Muscle of back (tissue), 11 donors: ENCODE data around the gene RNF220. TPM values are rescaled to one million over a fixed set of nuclear protein-coding genes. Genes with fewer than 3 reads are reported as not detected.

Source experiments
- DNase-seq, 3 donors: peaks; one replicate each; pipeline versions ENCODE4 v3.0.0 to v3.0.0-alpha.2; 2013
- polyA plus RNA-seq, 10 donors: library from polyadenylated mRNA; unstranded; fragments of 120-200 nt; gene quantifications; one replicate each; pipeline ENCODE4 v1.2.1, GENCODE V29; 2013; ENCODE audit not compliant: insufficient read length in 10 of 10

RNF220 gene
- polyA plus RNA-seq, 10 donors, result 42.6 to 70.8 (median 54.1) TPM

- DNase-seq, result no peak
These were observed 179.1 kb downstream of the RNF220 start for GRCh38 chr1:44584167-44584566.

GRCh38 chr1:44585315-44585920 lies 180.4 kb downstream of the RNF220 start:
- no peak for DNase-seq

DNA sequence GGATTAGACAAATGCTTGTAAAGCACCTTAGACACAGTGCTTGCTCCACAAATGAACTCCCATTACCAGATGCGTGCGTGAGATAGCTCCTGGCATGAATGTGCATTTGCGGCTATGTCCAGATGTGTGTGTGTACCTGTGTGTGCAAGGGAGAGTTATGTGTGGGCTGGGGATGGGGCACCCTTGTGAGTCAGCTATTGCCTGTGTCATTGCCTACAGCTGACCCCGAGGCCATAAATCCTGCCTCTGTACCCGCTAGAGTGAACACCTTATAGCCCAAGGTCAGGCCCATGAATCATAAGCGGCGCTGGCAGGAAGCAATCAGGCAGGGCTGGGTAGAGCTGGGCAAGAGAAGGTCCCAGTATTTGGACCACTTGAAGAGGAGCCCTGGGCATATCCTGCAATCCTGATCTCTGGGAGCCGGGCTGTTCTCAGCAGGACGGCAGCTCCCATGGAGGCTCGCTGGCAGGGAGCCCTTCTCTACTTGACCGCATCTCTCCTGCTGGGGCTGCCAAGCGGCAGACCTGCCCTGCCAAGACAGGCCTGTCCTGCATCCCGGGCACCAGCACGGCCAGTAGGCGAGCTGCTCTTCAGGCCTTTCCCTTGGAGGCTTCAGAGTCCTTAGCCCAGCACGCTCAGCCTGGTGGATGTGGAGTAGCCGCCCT lies 182.9 kb downstream of the RNF220 start:
- no peak for DNase-seq

DNA sequence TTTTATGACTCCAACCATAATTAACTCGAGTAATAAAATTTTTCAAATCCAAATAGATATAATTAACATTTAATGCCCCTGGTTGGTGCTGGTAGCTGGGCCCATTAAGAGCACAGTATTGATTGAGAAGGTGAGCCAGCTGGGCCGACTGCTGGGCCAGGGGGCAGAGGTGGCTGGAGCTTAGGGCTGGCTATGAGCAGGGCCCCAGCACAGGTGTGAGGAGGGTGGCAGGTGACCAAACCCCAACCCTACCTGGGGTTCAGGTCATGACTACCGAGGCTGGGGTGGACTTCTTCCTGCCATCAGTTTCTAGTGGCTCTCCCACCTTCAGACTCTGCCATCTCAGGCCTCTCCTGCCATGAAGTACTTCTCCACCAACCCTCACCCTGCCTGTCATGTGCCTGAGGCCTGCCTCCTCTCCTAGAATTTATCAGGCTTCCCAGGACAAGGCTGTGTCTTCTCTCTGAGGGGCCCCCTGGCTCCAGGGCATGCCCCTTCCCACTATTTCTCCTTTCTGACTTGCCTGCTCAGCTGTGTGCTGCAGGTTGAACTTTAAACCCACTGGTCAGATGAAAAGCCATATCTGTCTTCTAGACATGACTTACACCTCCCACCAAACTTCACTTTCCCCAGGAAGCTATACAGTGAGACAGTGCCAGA lies 183.6 kb downstream of the RNF220 start:
- DNase-seq, result no peak

GRCh38 chr1:44590475-44590874 lies 185.4 kb downstream of the RNF220 start:
- DNase-seq, result no peak

GRCh38 chr1:44591381-44591780 lies 186.3 kb downstream of the RNF220 start:
- no peak for DNase-seq

DNA sequence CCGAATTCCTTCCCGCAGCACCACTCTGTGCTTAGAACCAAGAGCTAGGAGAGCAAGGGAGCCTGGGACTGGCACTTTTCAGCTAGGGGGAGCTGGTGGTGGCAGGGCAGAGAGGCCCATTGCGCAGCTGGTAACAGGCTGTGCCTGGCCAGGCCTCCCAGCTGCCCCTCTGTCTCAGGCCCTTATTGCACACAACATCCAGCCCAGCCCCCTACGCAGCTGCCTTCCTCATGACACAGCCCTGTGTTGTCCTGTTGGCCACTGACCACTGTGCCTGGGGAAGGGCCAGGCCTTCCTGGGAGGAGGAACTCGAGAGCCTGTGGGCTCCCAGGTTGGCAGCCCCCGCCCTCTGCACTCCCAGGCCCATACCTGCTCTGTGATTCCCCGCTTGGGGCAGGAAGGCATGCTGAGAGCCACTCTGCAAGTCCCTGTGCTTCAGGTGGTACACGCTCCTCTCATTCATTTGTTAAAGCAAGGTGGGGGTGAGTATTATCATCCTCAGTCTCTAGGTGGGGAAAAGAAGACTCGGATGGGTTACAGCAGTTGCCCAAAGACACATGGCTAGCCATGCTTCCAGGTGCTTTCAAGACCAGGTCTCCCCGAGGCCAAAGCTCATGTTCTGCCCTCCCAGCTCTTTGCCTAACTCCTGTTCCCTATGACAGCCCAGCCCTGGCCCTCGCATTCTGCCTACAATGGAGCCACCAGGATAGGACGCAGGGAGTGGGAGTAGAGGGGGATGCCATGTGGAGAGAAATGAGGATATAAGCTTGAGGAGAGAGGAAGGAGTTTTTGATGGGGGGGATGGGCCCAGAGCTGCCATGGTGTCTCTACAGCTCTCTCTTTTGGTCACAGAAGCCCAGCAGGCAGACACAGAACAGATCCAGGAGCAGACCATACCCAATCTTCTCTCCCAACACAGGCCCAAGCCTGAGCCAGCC lies 187.4 kb downstream of the RNF220 start:
- no peak for DNase-seq

- DNase-seq, result no peak
These were observed 189.3 kb downstream of the RNF220 start for GRCh38 chr1:44594353-44594752.

- peak; percentile 38 to 75 (median 69) for DNase-seq
These were observed 190.0 kb downstream of the RNF220 start for GRCh38 chr1:44594871-44595735.

- no peak for DNase-seq
These were observed 191.5 kb downstream of the RNF220 start for GRCh38 chr1:44596511-44596910.

GRCh38 chr1:44598167-44598566 lies 193.1 kb downstream of the RNF220 start:
- DNase-seq, result no peak

DNA sequence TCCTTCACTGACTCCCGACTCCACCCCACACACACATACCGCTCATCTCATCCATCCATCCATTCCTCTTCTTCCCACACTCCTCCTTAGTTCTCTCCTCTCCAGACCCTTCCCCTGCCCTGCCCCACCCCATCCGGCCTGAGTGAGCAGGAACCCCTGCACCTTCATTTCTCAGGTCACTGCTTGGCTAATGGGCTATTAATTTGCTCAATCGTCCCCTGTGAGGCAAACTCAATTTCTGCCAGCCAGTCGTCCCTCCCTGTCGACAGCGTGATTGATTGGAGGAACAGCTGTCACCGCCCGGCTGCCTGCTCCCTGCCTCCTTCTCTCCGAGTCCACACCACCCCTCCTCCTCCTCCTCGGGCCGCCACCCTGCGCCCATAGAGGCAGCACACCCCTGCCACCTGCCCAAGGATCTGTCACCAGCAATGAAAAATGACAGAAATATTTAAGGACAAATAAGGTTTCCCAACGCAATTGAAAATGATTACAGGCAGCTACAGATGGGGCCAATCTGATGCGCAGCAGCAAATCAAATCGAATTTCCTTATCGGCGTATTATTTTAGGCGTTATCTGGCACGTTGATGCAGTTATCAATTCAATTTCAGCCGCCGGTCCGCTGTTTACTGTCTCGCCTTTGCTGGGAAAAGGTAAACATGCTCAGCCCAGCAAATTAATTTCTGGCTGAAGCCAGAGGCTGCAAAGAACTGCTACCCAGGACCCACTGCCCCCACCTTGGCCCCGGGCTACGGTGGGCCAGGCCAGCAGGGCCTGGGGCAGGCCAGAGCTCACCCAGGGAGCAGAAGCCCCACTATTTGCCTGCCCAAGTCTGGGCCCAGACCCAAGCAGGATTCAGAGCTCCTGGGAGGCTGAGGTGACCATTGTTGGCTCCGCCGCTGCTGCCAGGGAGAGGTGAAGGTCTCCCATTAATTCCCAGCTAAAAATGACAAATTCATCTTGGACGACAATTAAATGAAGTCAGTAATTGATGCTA lies 197.9 kb downstream of the RNF220 start:
- peak; percentile 30 to 42 (median 40) for DNase-seq

GRCh38 chr1:44603718-44604117 lies 198.7 kb downstream of the RNF220 start:
- no peak for DNase-seq

GRCh38 chr1:44604157-44604955 lies 199.3 kb downstream of the RNF220 start:
- DNase-seq, result no peak

DNA sequence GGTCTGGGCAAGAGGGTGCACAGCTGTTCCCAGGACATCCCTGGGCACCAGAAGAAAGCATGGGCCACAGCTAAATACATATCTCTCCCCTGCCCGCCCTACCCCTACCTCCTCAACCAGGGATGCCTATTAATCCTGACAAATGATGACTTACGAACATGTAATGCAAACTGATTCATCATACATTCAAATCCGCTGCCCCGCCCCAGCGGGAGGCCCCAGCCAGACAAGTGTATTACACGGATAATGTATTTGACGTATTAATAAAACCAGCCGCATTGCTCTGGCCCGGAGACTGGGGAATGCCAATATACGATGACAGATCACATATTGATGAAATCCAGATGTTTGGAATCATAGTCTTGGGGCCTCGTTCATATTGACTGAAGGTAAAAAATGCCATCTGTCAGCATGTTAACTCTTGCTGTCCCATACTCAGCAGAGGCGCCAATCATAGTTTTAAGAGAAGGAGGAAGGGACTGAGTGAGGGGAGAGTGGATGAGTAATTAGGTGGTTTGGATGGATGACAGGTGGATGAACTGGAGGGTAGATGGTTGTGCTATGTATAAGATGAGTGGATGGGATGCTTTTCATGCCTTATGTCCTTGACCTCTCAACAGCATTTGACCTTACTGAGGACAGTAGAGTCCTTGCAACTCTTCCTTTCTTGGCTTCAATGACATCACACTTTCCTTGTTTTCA lies 201.0 kb downstream of the RNF220 start:
- DNase-seq, result peak in 1 of 3 donors; percentile 17

- DNase-seq, result no peak
These were observed 201.7 kb downstream of the RNF220 start for GRCh38 chr1:44606701-44607281.

DNA sequence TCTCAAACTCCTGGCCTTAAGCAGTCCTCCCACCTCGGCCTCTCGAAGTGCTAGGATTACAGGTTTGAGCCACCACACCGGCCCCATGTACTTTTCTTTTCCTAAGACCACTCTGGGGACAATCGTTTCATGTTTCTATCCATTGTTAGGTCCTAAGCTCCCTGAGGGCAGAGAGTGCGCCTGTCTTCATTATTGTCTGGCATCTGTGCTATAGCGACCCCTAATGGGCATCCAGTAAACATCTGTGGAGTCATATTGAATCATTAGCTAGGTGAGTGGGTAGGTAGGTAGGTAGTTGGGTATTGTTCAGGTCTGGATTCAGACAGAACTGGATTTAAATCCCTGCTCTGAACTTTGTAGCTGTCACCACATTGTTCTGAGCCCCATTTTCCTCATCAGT lies 203.1 kb downstream of the RNF220 start:
- DNase-seq, result no peak

GRCh38 chr1:44609412-44609767 lies 204.3 kb downstream of the RNF220 start:
- no peak for DNase-seq
